ENCODE results near the gene SMYD3. TPM values are rescaled to one million over a fixed set of nuclear protein-coding genes. Genes with fewer than 3 reads are reported as not detected.

SMYD3 gene
- total and polyA plus RNA-seq, 2 donors (not counting 1 experiment from before 2014, with no cell fraction given), result 69.4 to 83.1 TPM

- no peak overlapping the region for H3K27ac ChIP-seq (ENCODE audit: insufficient read depth, low read length)
- H2AFZ ChIP-seq (ENCODE audit: low read length), result no peak overlapping the region
- no peaks in the 10 kb centered on the region for H4K20me1 ChIP-seq (ENCODE audit: control insufficient read depth, extremely low read depth, insufficient read depth, low read length)
- H3K4me1 ChIP-seq (ENCODE audit: control insufficient read depth, extremely low read depth, insufficient read depth, low read length), result no peaks in the 10 kb centered on the region
- DNase-seq (ENCODE audit: low read depth in 2 of 2), result no peak
- H3K4me3 ChIP-seq (replicated peaks in 1 of 4; ENCODE audit: control extremely low read depth in 1 of 4, insufficient read depth in 1 of 4, low read depth in 3 of 4, low read length in 4 of 4), result no peak overlapping the region
- no peak overlapping the region for H3K9ac ChIP-seq (ENCODE audit: insufficient read depth, low read length)
- H3K9me3 ChIP-seq (ENCODE audit: control insufficient read depth, insufficient read depth, low read depth, low read length), result no peaks in the 10 kb centered on the region
- no peak overlapping the region for H3K4me2 ChIP-seq (ENCODE audit: extremely low read depth, insufficient read depth, low read length)
- H3K79me2 ChIP-seq (ENCODE audit: control insufficient read depth, insufficient read depth, low read length), result no peaks in the 10 kb centered on the region
- H3K36me3 ChIP-seq (ENCODE audit: control insufficient read depth, insufficient read depth, low read length), result no peaks in the 10 kb centered on the region
- H3K27me3 ChIP-seq (ENCODE audit: control insufficient read depth, insufficient read depth, low read length), result no peaks in the 10 kb centered on the region
- TF ChIP-seq EZH2 (IDR thresholded peaks at IDR 0.05; ENCODE audit: low read length, missing control alignments), result no peak
- TF ChIP-seq CTCF (conservative IDR thresholded peaks at IDR 0.05 in 1 of 2, IDR thresholded peaks at IDR 0.05 in 1 of 2; ENCODE audit: low read depth in 1 of 2, low read length in 2 of 2), result no peak
Measured at GRCh38 chr1:246292571-246292970, 214.5 kb downstream of the SMYD3 start.

- no peaks in the 10 kb centered on the region for H3K27me3 ChIP-seq (ENCODE audit: control insufficient read depth, insufficient read depth, low read length)
- H3K4me2 ChIP-seq (ENCODE audit: extremely low read depth, insufficient read depth, low read length), result no peak overlapping the region
- DNase-seq (ENCODE audit: low read depth in 2 of 2), result no peak
- H3K9ac ChIP-seq (ENCODE audit: insufficient read depth, low read length), result no peak overlapping the region
- no peak for TF ChIP-seq EZH2 (IDR thresholded peaks at IDR 0.05; ENCODE audit: low read length, missing control alignments)
- TF ChIP-seq CTCF (conservative IDR thresholded peaks at IDR 0.05 in 1 of 2, IDR thresholded peaks at IDR 0.05 in 1 of 2; ENCODE audit: low read depth in 1 of 2, low read length in 2 of 2), result no peak
- H3K36me3 ChIP-seq (ENCODE audit: control insufficient read depth, insufficient read depth, low read length), result no peaks in the 10 kb centered on the region
- H3K4me1 ChIP-seq (ENCODE audit: control insufficient read depth, extremely low read depth, insufficient read depth, low read length), result no peaks in the 10 kb centered on the region
- no peaks in the 10 kb centered on the region for H3K79me2 ChIP-seq (ENCODE audit: control insufficient read depth, insufficient read depth, low read length)
- H3K4me3 ChIP-seq (replicated peaks in 1 of 4; ENCODE audit: control extremely low read depth in 1 of 4, insufficient read depth in 1 of 4, low read depth in 3 of 4, low read length in 4 of 4), result no peak overlapping the region
- H4K20me1 ChIP-seq (ENCODE audit: control insufficient read depth, extremely low read depth, insufficient read depth, low read length), result no peaks in the 10 kb centered on the region
- no peaks in the 10 kb centered on the region for H3K9me3 ChIP-seq (ENCODE audit: control insufficient read depth, insufficient read depth, low read depth, low read length)
- no peak overlapping the region for H2AFZ ChIP-seq (ENCODE audit: low read length)
- H3K27ac ChIP-seq (ENCODE audit: insufficient read depth, low read length), result no peak overlapping the region
Measured at GRCh38 chr1:246291127-246291526, 216.0 kb downstream of the SMYD3 start.

- H3K4me2 ChIP-seq (ENCODE audit: extremely low read depth, insufficient read depth, low read length), result peak overlapping the region; percentile 40
- H4K20me1 ChIP-seq (ENCODE audit: control insufficient read depth, extremely low read depth, insufficient read depth, low read length), result no peaks in the 10 kb centered on the region
- H3K27ac ChIP-seq (ENCODE audit: insufficient read depth, low read length), result no peak overlapping the region
- no peaks in the 10 kb centered on the region for H3K9me3 ChIP-seq (ENCODE audit: control insufficient read depth, insufficient read depth, low read depth, low read length)
- peak; percentile 9 to 69 for DNase-seq (ENCODE audit: low read depth in 2 of 2)
- no peak overlapping the region for H3K9ac ChIP-seq (ENCODE audit: insufficient read depth, low read length)
- peaks cover 4% of the 10 kb centered on the region for H3K4me1 ChIP-seq (ENCODE audit: control insufficient read depth, extremely low read depth, insufficient read depth, low read length)
- H3K4me3 ChIP-seq (replicated peaks in 1 of 4; ENCODE audit: control extremely low read depth in 1 of 4, insufficient read depth in 1 of 4, low read depth in 3 of 4, low read length in 4 of 4), result peak overlapping the region in 1 of 4 experiments; percentile 5
- H3K27me3 ChIP-seq (ENCODE audit: control insufficient read depth, insufficient read depth, low read length), result no peaks in the 10 kb centered on the region
- no peak overlapping the region for H2AFZ ChIP-seq (ENCODE audit: low read length)
- no peaks in the 10 kb centered on the region for H3K36me3 ChIP-seq (ENCODE audit: control insufficient read depth, insufficient read depth, low read length)
- no peak for TF ChIP-seq EZH2 (IDR thresholded peaks at IDR 0.05; ENCODE audit: low read length, missing control alignments)
- TF ChIP-seq CTCF (conservative IDR thresholded peaks at IDR 0.05 in 1 of 2, IDR thresholded peaks at IDR 0.05 in 1 of 2; ENCODE audit: low read depth in 1 of 2, low read length in 2 of 2), result no peak
- no peaks in the 10 kb centered on the region for H3K79me2 ChIP-seq (ENCODE audit: control insufficient read depth, insufficient read depth, low read length)
Measured at GRCh38 chr1:246283771-246284410, 223.2 kb downstream of the SMYD3 start.
